Epithelial cell of umbilical artery (primary cell): ENCODE data around the gene MECR. TPM values are rescaled to one million over a fixed set of nuclear protein-coding genes. Genes with fewer than 3 reads are reported as not detected.

ENCODE experiments used
- total RNA-seq: library from RNA; depleted of rRNA; stranded (reverse); fragments of >200 nt; gene quantifications from 2 replicates; pipeline ENCODE4 v1.2.3, GENCODE V29; 2014

Gene MECR
- 22.3 and 26.3 TPM in 2 replicates for total RNA-seq

GRCh38 chr1:29230553-29231378, at the start of gene MECR:
Gene MECR, minus strand, starts transcription at chr1:29230934. Its CDS starts 28 bp downstream, at chr1:29230906.

GRCh38 chr1:29235955-29236711, 5.4 kb upstream of the MECR start, which contains the start of gene PTPRU:
Gene PTPRU, plus strand, starts transcription at chr1:29236522. Its CDS starts 123 bp downstream, at chr1:29236645.

GRCh38 chr1:29181413-29182225, 49.1 kb downstream of the MECR start, which contains the start of gene SRSF4:
Gene SRSF4, minus strand, starts transcription at chr1:29181900. Its CDS starts 148 bp downstream, at chr1:29181752.

Other genes with a start within 250 kb of the MECR start
- 0.65 and 1.8 TPM in 2 replicates for gene TMEM200B, start 107.0 kb downstream of the MECR start, total RNA-seq
- gene SRSF4, start 49.0 kb downstream of the MECR start, total RNA-seq = 40.9 and 57.9 TPM in 2 replicates
- 4.2 and 5.3 TPM in 2 replicates for gene PTPRU, start 5.6 kb upstream of the MECR start, total RNA-seq